GM23338 (cell line): ENCODE results near the gene RYR3. TPM values are rescaled to one million over a fixed set of nuclear protein-coding genes. Genes with fewer than 3 reads are reported as not detected.

Source experiments
- ATAC-seq: fragments of 200-7000 bp; cut with Tn5 transposase; 3 replicates; pipeline ENCODE4 v1.9.1; 2020
- DNase-seq: peaks from one replicate; pipeline ENCODE4 v3.0.0-alpha.2; 2015; ENCODE audit warnings: low spot score
- H2AFZ ChIP-seq: fragments of 200-600 bp; sonication (generic); 2 replicates; pipeline ENCODE4 v1.8.0; 2016; ENCODE audit warnings: antibody characterized with exemption, mild to moderate bottlenecking, moderate library complexity
- H3F3A ChIP-seq: fragments of 200-600 bp; sonication (generic); replicated peaks from 2 replicates; pipeline ENCODE4 v1.8.0; 2017; ENCODE audit warnings: antibody characterized with exemption, mixed run types, low read depth
- H3K27ac ChIP-seq: fragments of 200-600 bp; sonication (generic); 2 replicates; pipeline ENCODE4 v1.6.1; 2016; ENCODE audit warnings: low read depth
- H3K27me3 ChIP-seq: fragments of 200-600 bp; sonication (generic); 2 replicates; pipeline ENCODE4 v1.8.0; 2016; ENCODE audit warnings: mild to moderate bottlenecking, mixed run types, moderate library complexity; ENCODE audit not compliant: insufficient read depth
- H3K36me3 ChIP-seq: fragments of 200-600 bp; sonication (generic); 2 replicates; pipeline ENCODE4 v1.8.0; 2016; ENCODE audit warnings: mild to moderate bottlenecking; ENCODE audit not compliant: insufficient read depth
- H3K4me1 ChIP-seq: fragments of 200-600 bp; sonication (generic); 2 replicates; pipeline ENCODE4 v1.8.0; 2016; ENCODE audit warnings: mild to moderate bottlenecking, moderate library complexity; ENCODE audit not compliant: insufficient read depth
- H3K4me2 ChIP-seq: fragments of 200-600 bp; sonication (generic); 2 replicates; pipeline ENCODE4 v1.7.1; 2017; ENCODE audit warnings: mixed run types
- H3K4me3 ChIP-seq: fragments of 200-600 bp; sonication (generic); 2 replicates; pipeline ENCODE4 v1.6.1; 2016; ENCODE audit warnings: mixed run types
- H3K79me2 ChIP-seq: fragments of 200-600 bp; sonication (generic); replicated peaks from 2 replicates; pipeline ENCODE4 v1.8.0; 2017; ENCODE audit warnings: mild to moderate bottlenecking; ENCODE audit not compliant: insufficient read depth
- H3K9me2 ChIP-seq: fragments of 200-600 bp; sonication (generic); 2 replicates; pipeline ENCODE4 v1.8.0; 2017; ENCODE audit not compliant: insufficient read depth
- H4K20me1 ChIP-seq: fragments of 200-600 bp; sonication (generic); replicated peaks from 2 replicates; pipeline ENCODE4 v1.8.0; 2017; ENCODE audit warnings: mild to moderate bottlenecking; ENCODE audit not compliant: insufficient read depth
- H3K27ac Mint-ChIP-seq: 2 replicates; pipeline ENCODE4 v1.8.0; 2020; ENCODE audit warnings: inconsistent platforms, mild to moderate bottlenecking, moderate library complexity, mixed read lengths
- H3K27me3 Mint-ChIP-seq: 3 replicates; pipeline ENCODE4 v1.8.0; 2022; ENCODE audit warnings: low read depth, mild to moderate bottlenecking, moderate library complexity, mixed read lengths, inconsistent platforms; ENCODE audit not compliant: insufficient read depth, poor library complexity
- H3K36me3 Mint-ChIP-seq: 3 replicates; pipeline ENCODE4 v1.8.0; 2021; ENCODE audit warnings: low read depth, mild to moderate bottlenecking, inconsistent platforms, moderate library complexity, mixed read lengths
- H3K4me1 Mint-ChIP-seq: 3 replicates; pipeline ENCODE4 v1.8.0; 2020; ENCODE audit warnings: mild to moderate bottlenecking, inconsistent platforms, mixed read lengths
- H3K4me3 Mint-ChIP-seq: 3 replicates; pipeline ENCODE4 v1.8.0; 2021; ENCODE audit warnings: moderate library complexity, mild to moderate bottlenecking, inconsistent platforms, mixed read lengths
- H3K9me3 Mint-ChIP-seq: 3 replicates; pipeline ENCODE4 v1.8.0; 2020; ENCODE audit warnings: moderate library complexity, mild to moderate bottlenecking, inconsistent platforms, mixed read lengths
- CREB1 ChIP-seq: fragments of 250-450 bp; sonication (Bioruptor Pico); IDR thresholded peaks from 2 replicates; pipeline ENCODE4 v1.5.0; 2020; ENCODE audit warnings: low read depth, mild to moderate bottlenecking, moderate library complexity
- CTCF ChIP-seq, 2 experiments: fragments of 200-600 bp in 1 of 2; sonication (generic) in 1 of 2; conservative IDR thresholded peaks; 2 replicates each; pipeline versions ENCODE4 v1.5.1 to v1.6.1; 2016 to 2017; ENCODE audit warnings: antibody characterized with exemption in 2 of 2, low read depth in 2 of 2, mild to moderate bottlenecking in 2 of 2, moderate library complexity in 1 of 2
- EZH2 ChIP-seq: fragments of 200-600 bp; sonication (generic); IDR thresholded peaks from one replicate; pipeline ENCODE4 v1.8.0; 2017; ENCODE audit warnings: antibody characterized with exemption, mild to moderate bottlenecking, low read depth; ENCODE audit not compliant: unreplicated experiment
- EZH2phosphoT487 ChIP-seq: fragments of 200-600 bp; sonication (generic); IDR thresholded peaks from one replicate; pipeline ENCODE4 v1.8.1; 2018; ENCODE audit warnings: antibody characterized with exemption; ENCODE audit not compliant: unreplicated experiment
- JUNB ChIP-seq: IDR thresholded peaks from one replicate; pipeline ENCODE4 v1.6.1; 2016; ENCODE audit warnings: antibody characterized with exemption; ENCODE audit not compliant: unreplicated experiment
- POLR2AphosphoS5 ChIP-seq: IDR thresholded peaks from 2 replicates; pipeline ENCODE4 v1.6.1; 2016; ENCODE audit warnings: antibody characterized with exemption, low read depth
- ZNF114 ChIP-seq: fragments of 250-450 bp; sonication (Bioruptor Pico); IDR thresholded peaks from 2 replicates; pipeline ENCODE4 v1.5.0; 2020; ENCODE audit warnings: mild to moderate bottlenecking, moderate library complexity
- ZNF331 ChIP-seq: fragments of 250-450 bp; sonication (Bioruptor Pico); IDR thresholded peaks from 2 replicates; pipeline ENCODE4 v1.5.0; 2020; ENCODE audit warnings: low read depth, mild to moderate bottlenecking, moderate library complexity
- ZNF462 ChIP-seq: fragments of 250-450 bp; sonication (Bioruptor Pico); IDR thresholded peaks from 2 replicates; pipeline ENCODE4 v1.5.0; 2020; ENCODE audit warnings: mild to moderate bottlenecking, moderate library complexity
- polyA plus RNA-seq: library from polyadenylated mRNA; unstranded; fragments of >200 nt; fragmentation: Nextera tagmentation; extraction: Ambion mirVana; gene quantifications from 2 replicates; pipeline ENCODE4 v1.2.1, GENCODE V29; 2016
- total RNA-seq: library from RNA; depleted of rRNA; stranded (reverse); fragments of >200 nt; shearing (Covaris generic); gene quantifications from 2 replicates; pipeline ENCODE4 v1.2.3, GENCODE V29; 2014

Gene RYR3
- total and polyA plus RNA-seq, 2 experiments from 2014 or later = 1.1 to 1.2 TPM

GRCh38 chr15:33454996-33455395 is 144.2 kb downstream of the RYR3 start:
- no peaks in the 10 kb centered on the region for H3K27me3 Mint-ChIP-seq
- Histone ChIP-seq H3K27me3 (no peaks in the 10 kb centered on the region), H3K79me2 (no peaks in the 10 kb centered on the region), H3K9me2 (peaks cover 10% of the 10 kb centered on the region), H3K4me3 (no peak overlapping the region), H4K20me1 (no peaks in the 10 kb centered on the region), H2AFZ (no peak overlapping the region), H3K4me1 (peaks cover 11% of the 10 kb centered on the region; the same call in 1 of the 2 replicates), H3K4me2 (no peak overlapping the region), H3K36me3 (no peaks in the 10 kb centered on the region), H3K27ac (no peak overlapping the region), H3F3A (no peaks in the 10 kb centered on the region)
- H3K4me1 Mint-ChIP-seq = peaks cover 12% of the 10 kb centered on the region; the same call in 2 of the 3 replicates
- H3K36me3 Mint-ChIP-seq = no peaks in the 10 kb centered on the region
- H3K9me3 Mint-ChIP-seq = no peaks in the 10 kb centered on the region
- DNase-seq = no peak
- no peak for ATAC-seq
- H3K27ac Mint-ChIP-seq = no peak overlapping the region
- TF ChIP-seq ZNF331 (CRISPR knock-in tag) = no peak
- TF ChIP-seq EZH2 = no peak
- no peak for TF ChIP-seq CTCF (conservative IDR thresholded peaks at IDR 0.05; ENCODE audit: low read depth in 2 of 2)
- TF ChIP-seq POLR2AphosphoS5 = no peak
- H3K4me3 Mint-ChIP-seq = no peak overlapping the region

GRCh38 chr15:33458421-33458820 is 147.7 kb downstream of the RYR3 start:
- Mint-ChIP-seq H3K27ac (no peak overlapping the region), H3K36me3 (no peaks in the 10 kb centered on the region), H3K9me3 (no peaks in the 10 kb centered on the region), H3K4me1 (peaks cover 12% of the 10 kb centered on the region; the same call in 2 of the 3 replicates), H3K4me3 (no peak overlapping the region), H3K27me3 (no peaks in the 10 kb centered on the region)
- Histone ChIP-seq H3K79me2 (no peaks in the 10 kb centered on the region), H3K27me3 (no peaks in the 10 kb centered on the region), H3K4me1 (peaks cover 11% of the 10 kb centered on the region; the same call in 1 of the 2 replicates), H3K4me3 (no peak overlapping the region), H3K36me3 (no peaks in the 10 kb centered on the region), H3K9me2 (peaks cover 10% of the 10 kb centered on the region), H3K27ac (no peak overlapping the region), H3K4me2 (no peak overlapping the region), H3F3A (no peaks in the 10 kb centered on the region), H4K20me1 (no peaks in the 10 kb centered on the region), H2AFZ (no peak overlapping the region)
- ATAC-seq (no peak), DNase-seq (no peak)
- TF ChIP-seq ZNF462 (CRISPR knock-in tag) (no peak), CTCF (conservative IDR thresholded peaks at IDR 0.05; ENCODE audit: low read depth in 2 of 2) (no peak), EZH2phosphoT487 (no peak), ZNF114 (CRISPR knock-in tag) (no peak), CREB1 (no peak), JUNB (no peak), POLR2AphosphoS5 (no peak)
